Measurements from ENCODE around the gene FLG2. TPM values are rescaled to one million over a fixed set of nuclear protein-coding genes. Genes with fewer than 3 reads are reported as not detected.
A peak's percentile ranks its signal among the peaks of the same experiment; 100 is the strongest.
"Not testable (repeated sequence)": the region's sequence is repeated elsewhere in the genome, so short reads cannot be mapped to it uniquely, and the experiment has no call there.

FLG2 gene
- total RNA-seq, 2 experiments from 2014 or later: 0.03 TPM; not detected in 1

DNA sequence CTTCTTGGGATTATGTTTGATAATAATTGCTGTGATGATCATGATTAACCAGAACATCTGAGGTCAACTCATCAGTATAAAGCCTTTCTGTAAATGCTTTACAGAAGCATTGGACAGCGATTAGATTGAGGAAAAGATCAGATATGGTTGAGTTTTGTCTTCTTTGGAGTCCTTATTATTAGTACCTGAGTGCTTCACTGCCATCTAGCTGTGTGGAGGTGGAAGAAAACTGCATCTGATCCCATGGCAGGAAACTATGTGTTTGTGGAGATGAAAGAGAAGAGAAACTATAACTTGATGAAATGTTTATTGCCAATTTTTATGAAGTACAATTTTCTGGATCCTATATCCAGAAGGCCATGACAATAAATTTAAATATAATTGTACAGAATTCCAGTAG, 11.4 kb downstream of the FLG2 start:
- no peak overlapping the region for H3K27ac Mint-ChIP-seq
- no peaks in the 10 kb centered on the region for H3K9me3 Mint-ChIP-seq
- ChIA-PET POLR2A (interaction anchor here (1.2 kb wide), 1 partner anchor 111 kb away, joined by 3 read pairs; no protein-coding TSS in a partner anchor), CTCF (interaction anchor here (0.9 to 2.5 kb wide), 8 partner anchors 11 to 159 kb away, joined by 3 to 27 read pairs (median 6); partner anchors contain the start of gene FLG2)
- no peak for DNase-seq
- no peaks in the 10 kb centered on the region for H3K36me3 Mint-ChIP-seq (ENCODE audit: low read depth)
- no peak overlapping the region for H3K4me3 Mint-ChIP-seq
- H3K27me3 Mint-ChIP-seq: peaks cover 17% of the 10 kb centered on the region
- H3K4me1 Mint-ChIP-seq: no peaks in the 10 kb centered on the region

DNA sequence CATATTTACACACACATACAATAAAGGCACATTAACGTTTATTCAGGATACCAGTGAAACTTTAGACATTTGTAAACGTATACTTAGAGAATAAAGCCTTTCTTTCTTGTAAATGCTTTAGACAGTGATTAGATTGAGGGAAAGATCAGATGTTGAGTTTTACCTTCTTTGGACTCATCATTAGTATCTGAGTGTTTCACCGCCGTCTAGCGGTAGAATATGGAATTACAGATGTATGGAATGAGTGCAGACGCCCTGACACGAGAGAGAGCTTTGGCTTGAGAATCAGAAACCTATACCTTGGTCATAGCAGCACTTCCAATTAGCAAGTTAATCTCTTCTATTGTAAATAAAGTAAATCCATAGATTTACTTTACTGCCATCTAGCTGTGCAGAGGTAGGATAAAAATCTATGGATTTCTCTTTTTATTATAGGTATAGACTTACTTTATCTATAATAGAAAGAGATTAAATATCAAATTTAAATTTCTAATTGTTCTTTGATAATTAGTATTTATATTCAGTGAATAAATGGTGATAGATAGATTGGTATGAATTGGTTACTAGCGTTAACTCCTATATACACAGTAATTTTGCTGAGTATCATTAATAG, 12.6 kb downstream of the FLG2 start:
- DNase-seq: peak; percentile 33
- Mint-ChIP-seq H3K27me3 (peaks cover 23% of the 10 kb centered on the region), H3K27ac (no peak overlapping the region), H3K4me3 (no peak overlapping the region), H3K9me3 (no peaks in the 10 kb centered on the region), H3K36me3 (ENCODE audit: low read depth) (no peaks in the 10 kb centered on the region), H3K4me1 (no peaks in the 10 kb centered on the region)
- CTCF ChIA-PET: interaction anchor here (0.8 to 2.5 kb wide), 13 partner anchors 10 to 294 kb away, joined by 3 to 27 read pairs (median 3); partner anchors contain the start of gene FLG2
- POLR2A ChIA-PET: no interaction called here

DNA sequence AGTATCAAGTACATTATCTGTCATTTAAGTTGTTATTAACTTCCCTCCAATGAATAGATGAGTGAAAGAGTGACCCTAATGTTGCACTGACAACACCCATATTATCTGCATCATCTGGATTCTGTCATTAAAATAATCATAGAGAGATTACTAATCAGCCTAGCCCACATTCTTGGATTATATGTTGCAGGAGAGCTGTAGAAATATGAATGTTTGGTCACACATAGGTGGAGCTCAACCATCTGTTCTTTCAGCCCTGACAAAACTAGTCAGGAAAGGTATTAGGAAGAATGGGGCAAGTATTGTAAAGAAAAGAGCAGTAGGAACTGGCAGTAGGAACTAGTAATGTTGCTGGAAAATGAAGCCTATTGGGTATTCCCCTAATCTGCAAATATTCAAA, 15.4 kb downstream of the FLG2 start:
- no peaks in the 10 kb centered on the region for H3K9me3 Mint-ChIP-seq
- H3K27me3 Mint-ChIP-seq: peaks cover 30% of the 10 kb centered on the region
- H3K4me3 Mint-ChIP-seq: no peak overlapping the region
- DNase-seq: no peak
- H3K36me3 Mint-ChIP-seq (ENCODE audit: low read depth): no peaks in the 10 kb centered on the region
- CTCF ChIA-PET: interaction anchor here (0.6 to 1.6 kb wide), 2 partner anchors 114 to 115 kb away, joined by 3 to 4 read pairs; no protein-coding TSS in a partner anchor
- no peaks in the 10 kb centered on the region for H3K4me1 Mint-ChIP-seq
- POLR2A ChIA-PET: no interaction called here
- H3K27ac Mint-ChIP-seq: no peak overlapping the region

DNA sequence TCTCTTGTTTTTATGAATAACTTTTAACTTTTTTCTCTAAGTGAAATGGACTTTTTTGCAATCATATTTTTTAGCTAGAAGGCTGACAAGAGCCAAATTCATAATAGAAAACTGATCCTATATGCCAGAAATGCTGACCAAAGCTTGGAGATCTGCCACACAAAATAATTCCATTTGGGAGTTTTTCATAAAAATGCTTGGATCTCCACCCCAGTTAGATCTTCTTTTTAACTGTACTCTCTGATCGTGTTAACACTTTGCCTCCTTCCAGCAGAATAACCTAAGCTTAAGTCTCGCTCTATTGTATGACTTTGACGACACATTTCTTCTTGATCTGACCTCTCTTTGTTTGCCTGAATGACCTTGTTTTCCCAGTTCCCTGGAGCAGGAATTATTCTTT, 16.8 kb downstream of the FLG2 start:
- Mint-ChIP-seq H3K4me1 (no peaks in the 10 kb centered on the region), H3K27ac (no peak overlapping the region), H3K9me3 (no peaks in the 10 kb centered on the region), H3K4me3 (no peak overlapping the region), H3K27me3 (peaks cover 32% of the 10 kb centered on the region), H3K36me3 (ENCODE audit: low read depth) (no peaks in the 10 kb centered on the region)
- POLR2A ChIA-PET: no interaction called here
- no peak for DNase-seq
- CTCF ChIA-PET: interaction anchor here (0.8 kb wide), 1 partner anchor 98 kb away, joined by 4 read pairs; no protein-coding TSS in a partner anchor

DNA sequence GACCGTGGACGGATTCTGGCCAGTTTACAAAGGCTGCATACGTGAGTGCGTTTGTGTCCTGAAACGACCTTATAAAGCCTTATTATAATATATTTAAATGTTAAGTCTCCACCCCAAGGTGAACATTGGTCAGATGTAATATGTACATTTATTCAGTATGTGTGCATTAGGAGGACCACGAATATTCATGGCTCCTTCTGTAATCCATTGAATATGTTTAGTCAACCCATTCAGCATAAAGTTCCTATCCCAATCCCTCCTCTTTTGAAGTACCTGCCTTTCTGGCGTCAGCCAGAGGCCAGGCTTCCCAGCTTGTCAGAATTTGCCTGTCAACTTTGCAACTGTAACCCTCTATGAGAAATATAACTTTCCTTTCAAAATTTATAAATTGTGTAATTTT, 24.4 kb downstream of the FLG2 start:
- H3K27me3 Mint-ChIP-seq: peaks cover 25% of the 10 kb centered on the region
- ChIA-PET POLR2A (no interaction called here), CTCF (interaction anchor here (2.8 kb wide), 1 partner anchor 13 kb away, joined by 8 read pairs; no protein-coding TSS in a partner anchor)
- no peaks in the 10 kb centered on the region for H3K4me1 Mint-ChIP-seq
- H3K27ac Mint-ChIP-seq: no peak overlapping the region
- no peaks in the 10 kb centered on the region for H3K9me3 Mint-ChIP-seq
- no peak overlapping the region for H3K4me3 Mint-ChIP-seq
- H3K36me3 Mint-ChIP-seq (ENCODE audit: low read depth): no peaks in the 10 kb centered on the region
- DNase-seq: no peak

DNA sequence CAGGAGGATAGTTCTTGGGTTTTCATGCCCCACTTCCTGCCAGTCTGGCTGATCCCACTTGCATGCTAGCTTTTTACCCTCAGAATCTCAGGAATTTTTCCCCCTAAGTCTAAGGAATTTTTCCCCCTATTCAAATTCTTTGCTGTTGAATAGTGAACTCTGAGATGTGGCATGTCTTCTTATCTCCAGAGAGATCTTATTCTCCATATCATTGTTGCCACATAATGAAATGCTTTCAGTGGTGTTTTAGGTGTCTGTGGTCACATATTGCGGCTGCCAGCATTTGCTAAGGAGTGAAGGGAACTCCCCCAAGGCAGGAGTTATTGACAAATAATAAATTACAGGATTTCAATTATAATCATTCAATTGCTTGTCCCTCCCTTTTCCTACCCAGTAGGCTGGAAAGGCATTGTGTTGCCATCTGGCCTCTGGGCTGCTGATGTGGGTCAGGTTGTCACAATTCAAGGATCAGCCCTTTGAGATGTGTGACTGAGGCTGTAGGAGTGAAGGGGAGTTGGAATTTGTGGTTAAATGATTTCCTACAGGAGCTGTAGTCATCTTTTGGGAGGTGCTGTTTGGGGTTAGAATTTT, 30.9 kb downstream of the FLG2 start:
- ChIA-PET POLR2A (no interaction called here), CTCF (interaction anchor here (1.1 kb wide), 1 partner anchor 19 kb away, joined by 3 read pairs; no protein-coding TSS in a partner anchor)
- H3K27ac Mint-ChIP-seq: no peak overlapping the region

DNA sequence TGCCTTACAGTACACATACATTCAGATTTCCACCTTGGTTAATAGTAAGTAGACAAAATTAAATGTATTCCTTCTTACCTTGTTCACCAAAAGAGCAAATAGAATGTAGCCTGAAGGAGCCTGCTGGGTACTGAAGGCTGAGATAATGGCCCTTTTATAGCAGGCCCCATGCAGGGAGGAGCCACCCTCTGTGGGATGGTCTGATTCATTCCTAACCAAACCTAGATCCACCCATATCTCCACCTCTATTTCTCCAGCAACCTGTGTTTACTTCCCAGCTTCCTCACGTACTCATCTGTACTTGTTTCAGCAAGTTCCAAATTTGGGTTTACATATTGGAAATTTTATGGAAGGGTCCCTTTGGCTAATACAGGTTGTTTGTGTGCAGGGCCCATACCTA, 34.7 kb downstream of the FLG2 start, which contains the start of gene FLG:
Gene FLG (minus strand): TSS at position 129 of the 400 bp plus-strand sequence. CDS start 9,783 bp downstream, outside the sequence.
- Mint-ChIP-seq H3K4me3 (no peak within 1 kb of the TSS), H3K27ac (no peak within 1 kb of the TSS), H3K9me3 (no peaks in the 10 kb centered on the region), H3K4me1 (no peaks in the 10 kb centered on the region), H3K27me3 (peaks cover 3% of the 10 kb centered on the region), H3K36me3 (ENCODE audit: low read depth) (no peaks in the 10 kb centered on the region)
- DNase-seq: no peak
- POLR2A ChIA-PET: no interaction called here
- CTCF ChIA-PET: no interaction called here

More for the DNA sequence above, 30.9 kb downstream of the FLG2 start:
- Mint-ChIP-seq H3K36me3 (ENCODE audit: low read depth) (no peaks in the 10 kb centered on the region), H3K27me3 (peaks cover 9% of the 10 kb centered on the region), H3K4me3 (no peak overlapping the region), H3K9me3 (no peaks in the 10 kb centered on the region), H3K4me1 (no peaks in the 10 kb centered on the region)
- no peak for DNase-seq

DNA sequence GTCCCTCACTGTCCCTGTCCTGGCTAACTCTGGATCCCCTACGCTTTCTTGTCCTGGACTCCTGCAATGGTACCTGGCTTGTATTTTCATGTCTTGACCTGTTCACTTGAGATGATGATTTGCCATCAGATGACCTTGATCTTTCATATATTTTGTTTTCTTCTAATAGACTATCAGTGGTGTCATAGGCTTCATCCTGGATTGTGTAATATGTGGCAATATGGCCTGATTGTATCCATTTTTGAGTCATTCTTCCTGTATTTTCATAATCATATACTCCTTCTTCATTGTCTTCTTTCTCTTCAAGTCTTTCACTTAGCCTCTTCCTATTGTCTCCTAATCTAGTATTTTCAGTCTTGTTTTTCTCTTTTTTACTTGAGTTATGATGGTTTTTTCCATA, 45.8 kb downstream of the FLG2 start:
- Mint-ChIP-seq H3K36me3 (ENCODE audit: low read depth) (no peaks in the 10 kb centered on the region), H3K4me1 (no peaks in the 10 kb centered on the region), H3K27ac (no peak overlapping the region), H3K27me3 (peaks cover 2% of the 10 kb centered on the region), H3K4me3 (no peak overlapping the region), H3K9me3 (peaks cover 5% of the 10 kb centered on the region)
- no peak for DNase-seq
- CTCF ChIA-PET: no interaction called here
- POLR2A ChIA-PET: no interaction called here

DNA sequence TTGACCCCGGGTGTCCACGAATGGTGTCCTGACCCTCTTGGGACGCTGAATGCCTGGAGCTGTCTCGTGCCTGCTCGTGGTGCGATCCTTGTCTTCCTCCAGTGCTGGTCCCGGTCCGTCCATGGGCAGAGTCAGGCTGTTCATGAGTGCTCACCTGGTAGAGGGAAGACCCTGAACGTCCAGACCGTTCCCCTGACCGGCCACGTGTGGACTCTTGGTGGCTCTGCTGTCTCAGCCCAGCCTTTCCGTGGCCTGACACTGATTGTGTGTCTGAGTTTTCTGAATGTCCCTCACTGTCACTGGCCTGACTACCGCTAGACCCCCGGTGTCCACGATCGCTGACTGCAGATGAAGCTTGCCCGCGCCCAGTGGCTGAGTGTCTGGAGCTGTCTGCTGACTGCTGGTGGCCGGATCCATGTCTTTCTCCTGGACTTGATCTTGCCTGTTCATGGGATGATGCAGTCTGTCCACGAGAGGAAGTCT, 46.4 kb downstream of the FLG2 start:
- CTCF ChIA-PET: no interaction called here
- no peaks in the 10 kb centered on the region for H3K4me1 Mint-ChIP-seq
- peaks cover 2% of the 10 kb centered on the region for H3K27me3 Mint-ChIP-seq
- H3K36me3 Mint-ChIP-seq (ENCODE audit: low read depth): no peaks in the 10 kb centered on the region
- POLR2A ChIA-PET: no interaction called here
- no peak overlapping the region for H3K27ac Mint-ChIP-seq
- H3K4me3 Mint-ChIP-seq: no peak overlapping the region
- DNase-seq: no peak
- peaks cover 5% of the 10 kb centered on the region for H3K9me3 Mint-ChIP-seq

DNA sequence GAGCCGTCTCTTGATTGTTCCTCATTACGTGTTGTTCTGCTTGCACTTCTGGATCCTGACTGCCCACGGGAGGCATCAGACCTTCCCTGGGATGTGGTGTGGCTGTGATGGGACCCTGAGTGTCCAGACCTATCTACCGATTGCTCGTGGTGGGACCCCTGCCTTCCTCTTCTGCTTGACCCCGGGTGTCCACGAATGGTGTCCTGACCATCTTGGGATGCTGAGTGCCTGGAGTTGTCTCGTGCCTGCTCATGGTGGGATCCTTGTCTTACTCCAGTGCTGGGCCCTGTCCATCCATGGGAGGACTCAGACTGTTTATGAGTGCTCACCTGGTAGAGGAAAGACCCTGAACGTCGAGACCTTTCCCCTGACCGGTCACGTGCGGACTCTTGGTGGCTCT, 47.6 kb downstream of the FLG2 start:
- H3K4me3 Mint-ChIP-seq, CTCF ChIA-PET: not testable (repeated sequence)

DNA sequence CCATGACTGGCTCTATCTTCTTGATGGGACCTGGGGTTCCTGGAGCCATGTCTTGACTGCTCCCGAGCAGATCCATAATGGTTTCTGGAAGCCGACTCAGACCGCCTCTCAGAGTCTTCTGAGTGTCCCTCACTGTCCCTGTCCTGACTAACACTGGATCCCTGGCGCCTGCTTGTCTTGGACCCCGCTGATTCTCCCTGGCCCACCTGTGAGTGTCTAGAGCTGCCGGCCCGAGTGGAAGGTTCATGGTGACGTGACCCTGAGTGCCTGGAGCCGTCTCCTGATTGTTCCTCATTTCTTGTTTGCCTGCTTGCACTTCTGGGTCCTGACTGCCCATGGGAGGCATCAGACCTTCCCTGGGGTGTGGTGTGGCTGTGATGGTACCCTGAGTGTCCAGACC, 49.9 kb downstream of the FLG2 start:
- no peak overlapping the region for H3K27ac Mint-ChIP-seq
- peaks cover 5% of the 10 kb centered on the region for H3K9me3 Mint-ChIP-seq
- no peaks in the 10 kb centered on the region for H3K4me1 Mint-ChIP-seq
- no peaks in the 10 kb centered on the region for H3K36me3 Mint-ChIP-seq (ENCODE audit: low read depth)
- no peaks in the 10 kb centered on the region for H3K27me3 Mint-ChIP-seq
- CTCF ChIA-PET: no interaction called here
- DNase-seq: no peak
- no peak overlapping the region for H3K4me3 Mint-ChIP-seq
- POLR2A ChIA-PET: no interaction called here

More for the DNA sequence above, 47.6 kb downstream of the FLG2 start:
- H3K36me3 Mint-ChIP-seq (ENCODE audit: low read depth); POLR2A ChIA-PET; H3K27me3 Mint-ChIP-seq; H3K4me1 Mint-ChIP-seq; DNase-seq; H3K27ac Mint-ChIP-seq; H3K9me3 Mint-ChIP-seq: not testable (repeated sequence)

DNA sequence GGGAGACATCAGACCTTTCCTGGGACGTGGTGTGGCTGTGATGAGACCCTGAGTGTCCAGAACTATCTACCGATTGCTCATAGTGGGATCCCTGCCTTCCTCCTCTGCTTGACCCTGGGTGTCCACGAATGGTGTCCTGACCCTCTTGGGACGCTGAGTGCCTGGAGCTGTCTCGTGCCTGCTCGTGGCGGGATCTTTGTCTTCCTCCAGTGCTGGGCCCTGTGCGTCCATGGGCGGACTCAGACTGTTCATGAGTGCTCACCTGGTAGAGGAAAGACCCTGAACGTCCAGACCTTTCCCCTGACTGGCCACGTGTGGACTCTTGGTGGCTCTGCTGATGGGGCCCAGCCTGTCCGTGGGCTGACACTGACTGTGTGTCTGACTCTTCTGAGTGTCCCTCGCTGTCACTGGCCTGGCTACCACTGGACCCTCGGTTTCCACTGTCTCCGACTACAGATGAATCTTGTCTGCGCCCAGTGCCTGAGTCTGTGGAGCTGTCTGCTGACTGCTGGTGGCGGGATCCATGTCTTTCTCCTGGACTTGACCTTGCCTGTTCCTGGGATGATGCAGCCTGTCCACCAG, 50.4 kb downstream of the FLG2 start:
- H3K4me3 Mint-ChIP-seq: not testable (repeated sequence)

DNA sequence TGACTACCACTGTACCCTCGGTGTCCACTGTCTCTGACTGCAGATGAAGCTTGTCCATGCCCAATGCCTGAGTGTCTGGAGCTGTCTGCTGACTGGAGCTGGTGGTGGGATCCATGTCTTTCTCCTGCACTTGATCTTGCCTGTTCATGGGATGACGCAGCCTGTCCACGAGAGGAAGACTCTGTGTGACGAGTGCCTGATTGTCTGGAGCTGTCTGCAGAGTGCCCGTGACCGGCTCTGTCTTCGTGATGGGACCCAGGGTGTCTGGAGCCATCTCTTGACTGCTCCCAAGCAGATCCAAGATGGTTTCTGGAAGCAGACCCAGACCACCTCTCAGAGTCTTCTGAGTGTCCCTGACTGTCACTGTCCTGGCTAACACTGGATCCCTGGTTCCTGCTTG, 51.0 kb downstream of the FLG2 start:
- H3K27ac Mint-ChIP-seq; H3K27me3 Mint-ChIP-seq; H3K9me3 Mint-ChIP-seq; H3K4me1 Mint-ChIP-seq; DNase-seq; H3K36me3 Mint-ChIP-seq (ENCODE audit: low read depth); POLR2A ChIA-PET; CTCF ChIA-PET; H3K4me3 Mint-ChIP-seq: not testable (repeated sequence)

More for the DNA sequence above, 50.4 kb downstream of the FLG2 start:
- H3K4me1 Mint-ChIP-seq; H3K27me3 Mint-ChIP-seq; H3K9me3 Mint-ChIP-seq; CTCF ChIA-PET; POLR2A ChIA-PET; H3K27ac Mint-ChIP-seq; H3K36me3 Mint-ChIP-seq (ENCODE audit: low read depth); DNase-seq: not testable (repeated sequence)

Measured in activated CD4-positive, alpha-beta memory T cell treated with anti-CD3 and anti-CD28 coated beads, Interleukin-2, amount 10 ng/mL, durations not matched to agents 7 days and 5 days (primary cell).